Keratinocyte (primary cell): Measurements from ENCODE around the gene SKAP1. TPM values are rescaled to one million over a fixed set of nuclear protein-coding genes. Genes with fewer than 3 reads are reported as not detected.

Experiments
- DNase-seq: peaks from one replicate; pipeline ENCODE4 v3.0.0-alpha.2; 2011; ENCODE audit warnings: low read depth, missing footprints, low spot score
- FAIRE-seq: peaks from 2 replicates; lab custom pipeline; 2011; peaks lifted over from hg19 to GRCh38; lab: Jason Lieb, UNC
- H2AFZ ChIP-seq: 2 replicates; pipeline ENCODE4 v1.6.0; 2012; ENCODE audit warnings: low read length, control low read depth, inconsistent platforms; ENCODE audit not compliant: control insufficient read depth
- H3K27ac ChIP-seq: 2 replicates; pipeline ENCODE4 v1.5.1; 2011; ENCODE audit warnings: low read length; ENCODE audit not compliant: control insufficient read depth, insufficient read depth
- H3K27me3 ChIP-seq: 3 replicates; pipeline ENCODE4 v1.6.0; 2011; ENCODE audit warnings: low read length; ENCODE audit not compliant: control insufficient read depth, insufficient read depth; ENCODE audit errors: extremely low read depth
- H3K36me3 ChIP-seq, 2 experiments: 2 replicates in 1 of 2; 3 replicates in 1 of 2; pipeline ENCODE4 v1.5.1; 2011; ENCODE audit warnings: low read length in 2 of 2, mild to moderate bottlenecking in 1 of 2; ENCODE audit not compliant: control insufficient read depth in 2 of 2, insufficient read depth in 2 of 2; ENCODE audit errors: extremely low read depth in 1 of 2
- H3K4me1 ChIP-seq: 3 replicates; pipeline ENCODE4 v1.5.1; 2011; ENCODE audit warnings: low read length; ENCODE audit not compliant: control insufficient read depth, insufficient read depth; ENCODE audit errors: extremely low read depth
- H3K4me2 ChIP-seq: 3 replicates; pipeline ENCODE4 v1.6.0; 2011; ENCODE audit warnings: low read depth, low read length; ENCODE audit not compliant: control insufficient read depth, insufficient read depth; ENCODE audit errors: extremely low read depth
- H3K4me3 ChIP-seq, 3 experiments: fragments of 200-600 bp in 1 of 3; sonication (generic) in 1 of 3; 2 replicates in 2 of 3; 3 replicates in 1 of 3; pipeline ENCODE4 v1.5.1; 2011 to 2016; ENCODE audit warnings: low read length in 3 of 3, mild to moderate bottlenecking in 3 of 3, control low read depth in 2 of 3, inconsistent platforms in 1 of 3, low read depth in 1 of 3, mixed read lengths in 1 of 3, mixed run types in 1 of 3, moderate library complexity in 1 of 3; ENCODE audit not compliant: control insufficient read depth in 2 of 3, insufficient read depth in 2 of 3; ENCODE audit errors: extremely low read depth in 1 of 3
- H3K79me2 ChIP-seq: 2 replicates; pipeline ENCODE4 v1.6.0; 2012; ENCODE audit warnings: low read length; ENCODE audit not compliant: control insufficient read depth, insufficient read depth
- H3K9ac ChIP-seq: 3 replicates; pipeline ENCODE4 v1.6.0; 2011; ENCODE audit warnings: low read length; ENCODE audit not compliant: control insufficient read depth, insufficient read depth; ENCODE audit errors: extremely low read depth
- H3K9me1 ChIP-seq: 3 replicates; pipeline ENCODE4 v1.6.0; 2011; ENCODE audit warnings: low read length; ENCODE audit not compliant: control insufficient read depth, insufficient read depth; ENCODE audit errors: extremely low read depth
- H3K9me3 ChIP-seq: 2 replicates; pipeline ENCODE4 v1.5.1; 2012; ENCODE audit warnings: low read depth, low read length; ENCODE audit not compliant: control insufficient read depth
- H4K20me1 ChIP-seq: 3 replicates; pipeline ENCODE4 v1.6.0; 2011; ENCODE audit warnings: low read length; ENCODE audit not compliant: control insufficient read depth, insufficient read depth; ENCODE audit errors: extremely low read depth
- EZH2 ChIP-seq: IDR thresholded peaks from one replicate; pipeline ENCODE4 v1.6.1; 2012; ENCODE audit warnings: inconsistent platforms, mild to moderate bottlenecking, low read length, moderate library complexity
- dilution Hi-C: fragments of 300-500 bp; cut with MboI; formaldehyde crosslinking; loops from one replicate; pipeline ENCODE4 v1.7.0; 2020; ENCODE audit warnings: low sequenced_read_pairs; ENCODE audit not compliant: extremely low pct_ligation_motif_present
- polyA plus RNA-seq, 5 experiments: library from polyadenylated mRNA; depleted of rRNA in 3 of 5; stranded (reverse) in 3 of 5; stranded (forward) in 1 of 5; unstranded in 1 of 5; fragments of >200 nt; gene quantifications; 1 replicate in 1 of 5; 2 replicates in 3 of 5; 3 replicates in 1 of 5; pipeline versions ENCODE4 v1.2.1 to v1.2.3, GENCODE V29; 2011 to 2012; ENCODE audit warnings: missing spikeins in 2 of 5, low read depth in 1 of 5, low replicate concordance in 1 of 5
- TF ChIP-seq, protein P1 (sequence below), 3 experiments: IDR thresholded peaks in 1 of 3; conservative IDR thresholded peaks in 1 of 3; optimal IDR thresholded peaks in 1 of 3; 2 replicates in 2 of 3; 3 replicates in 1 of 3; pipeline versions ENCODE3 to v1.5.1; 2011; ENCODE audit warnings: low read length in 3 of 3, mild to moderate bottlenecking in 3 of 3, moderate library complexity in 2 of 3, control low read depth in 1 of 3, inconsistent platforms in 1 of 3; ENCODE audit not compliant: insufficient read depth in 2 of 3; ENCODE audit errors: extremely low read depth in 1 of 3

SKAP1 gene
- polyA plus RNA-seq, 1 donor (not counting 4 experiments of a cell fraction or from before 2014, with no cell fraction given), result not detected

DNA sequence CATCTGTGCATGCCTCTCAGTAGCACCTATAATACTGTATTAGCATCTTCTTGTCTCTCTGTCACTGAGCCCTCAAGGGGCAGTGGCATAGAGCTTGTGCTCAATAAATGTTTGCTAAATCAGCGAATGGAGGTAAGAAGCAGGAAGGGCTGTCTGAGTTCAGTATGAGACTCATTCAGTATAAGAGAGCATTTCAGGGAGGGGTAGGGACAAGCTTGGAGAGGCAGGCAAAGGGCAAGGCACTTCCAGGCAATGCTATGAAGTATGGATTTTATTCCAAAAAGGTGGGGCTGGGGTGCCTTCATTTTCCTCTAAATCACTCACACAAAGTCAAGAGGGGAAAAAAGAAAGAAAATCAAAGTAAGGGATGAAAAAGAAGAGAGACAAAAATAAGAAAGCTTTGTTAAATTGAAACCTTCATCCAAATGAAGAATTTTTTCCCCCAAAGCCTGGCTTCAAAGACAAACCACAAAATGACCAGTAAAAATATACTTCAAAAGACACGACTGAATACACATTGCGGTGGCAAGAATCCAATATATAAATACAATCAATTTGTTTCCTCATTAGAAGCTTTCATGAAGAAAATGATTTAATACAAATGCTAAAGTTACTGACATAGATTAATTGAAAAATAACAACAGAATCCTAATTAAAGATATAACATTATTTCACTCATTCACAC lies 51.2 kb downstream of the SKAP1 start:
- FAIRE-seq, result no peak
- dilution Hi-C loops, result no loop called here
- peaks cover 31% of the 10 kb centered on the region for H3K27me3 ChIP-seq

DNA sequence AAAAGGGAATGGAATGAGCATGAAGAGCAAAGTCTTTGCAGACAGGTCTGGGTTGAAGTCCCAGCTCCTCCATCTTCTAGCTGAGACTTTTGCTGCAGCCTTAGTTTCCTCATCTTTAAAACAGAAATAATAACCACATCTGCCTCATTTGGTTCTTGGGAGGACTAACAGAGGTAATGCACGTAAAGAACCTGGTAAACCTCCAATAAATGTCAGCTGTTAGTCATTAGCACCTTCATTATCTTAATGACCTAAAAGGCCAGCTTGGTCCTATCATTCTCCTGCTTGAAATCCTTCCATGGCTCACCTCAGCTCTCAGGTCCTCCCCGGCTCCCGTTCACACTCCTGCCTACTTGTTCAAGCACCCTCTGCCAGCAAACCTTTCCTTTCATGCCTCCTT lies 51.8 kb downstream of the SKAP1 start:
- H3K79me2 ChIP-seq, result no peaks in the 10 kb centered on the region
- no peaks in the 10 kb centered on the region for H3K4me1 ChIP-seq
- H2AFZ ChIP-seq, result no peak overlapping the region
- DNase-seq (no peak), FAIRE-seq (no peak)
- no peaks in the 10 kb centered on the region for H4K20me1 ChIP-seq
- no peak overlapping the region for H3K4me2 ChIP-seq
- no peak overlapping the region for H3K4me3 ChIP-seq
- H3K9ac ChIP-seq, result no peak overlapping the region
- no peaks in the 10 kb centered on the region for H3K36me3 ChIP-seq
- no peak overlapping the region for H3K27ac ChIP-seq
- dilution Hi-C loops, result no loop called here
- no peaks in the 10 kb centered on the region for H3K9me3 ChIP-seq
- H3K9me1 ChIP-seq, result no peaks in the 10 kb centered on the region
- peaks cover 31% of the 10 kb centered on the region for H3K27me3 ChIP-seq
- no peak for TF ChIP-seq EZH2
- TF ChIP-seq, protein P1, sequence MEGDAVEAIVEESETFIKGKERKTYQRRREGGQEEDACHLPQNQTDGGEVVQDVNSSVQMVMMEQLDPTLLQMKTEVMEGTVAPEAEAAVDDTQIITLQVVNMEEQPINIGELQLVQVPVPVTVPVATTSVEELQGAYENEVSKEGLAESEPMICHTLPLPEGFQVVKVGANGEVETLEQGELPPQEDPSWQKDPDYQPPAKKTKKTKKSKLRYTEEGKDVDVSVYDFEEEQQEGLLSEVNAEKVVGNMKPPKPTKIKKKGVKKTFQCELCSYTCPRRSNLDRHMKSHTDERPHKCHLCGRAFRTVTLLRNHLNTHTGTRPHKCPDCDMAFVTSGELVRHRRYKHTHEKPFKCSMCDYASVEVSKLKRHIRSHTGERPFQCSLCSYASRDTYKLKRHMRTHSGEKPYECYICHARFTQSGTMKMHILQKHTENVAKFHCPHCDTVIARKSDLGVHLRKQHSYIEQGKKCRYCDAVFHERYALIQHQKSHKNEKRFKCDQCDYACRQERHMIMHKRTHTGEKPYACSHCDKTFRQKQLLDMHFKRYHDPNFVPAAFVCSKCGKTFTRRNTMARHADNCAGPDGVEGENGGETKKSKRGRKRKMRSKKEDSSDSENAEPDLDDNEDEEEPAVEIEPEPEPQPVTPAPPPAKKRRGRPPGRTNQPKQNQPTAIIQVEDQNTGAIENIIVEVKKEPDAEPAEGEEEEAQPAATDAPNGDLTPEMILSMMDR (optimal IDR thresholded peaks at IDR 0.05 in 1 of 3, IDR thresholded peaks at IDR 0.05 in 1 of 3, conservative IDR thresholded peaks at IDR 0.05 in 1 of 3; ENCODE audit: extremely low read depth in 1 of 3, insufficient read depth in 2 of 3, low read length in 3 of 3), result no peak

More for the DNA sequence above, 51.2 kb downstream of the SKAP1 start:
- no peak for DNase-seq
- H3K9ac ChIP-seq, result no peak overlapping the region
- no peaks in the 10 kb centered on the region for H3K9me3 ChIP-seq
- H3K36me3 ChIP-seq, result no peaks in the 10 kb centered on the region
- no peaks in the 10 kb centered on the region for H3K4me1 ChIP-seq
- H3K79me2 ChIP-seq, result no peaks in the 10 kb centered on the region
- H3K4me2 ChIP-seq, result no peak overlapping the region
- H2AFZ ChIP-seq, result no peak overlapping the region
- H3K9me1 ChIP-seq, result no peaks in the 10 kb centered on the region
- TF ChIP-seq EZH2, result no peak
- TF ChIP-seq, protein P1 (optimal IDR thresholded peaks at IDR 0.05 in 1 of 3, IDR thresholded peaks at IDR 0.05 in 1 of 3, conservative IDR thresholded peaks at IDR 0.05 in 1 of 3; ENCODE audit: extremely low read depth in 1 of 3, insufficient read depth in 2 of 3, low read length in 3 of 3), result no peak
- no peaks in the 10 kb centered on the region for H4K20me1 ChIP-seq
- H3K4me3 ChIP-seq, result no peak overlapping the region
- H3K27ac ChIP-seq, result no peak overlapping the region
